Measurements from ENCODE around the gene PRIM1. TPM values are rescaled to one million over a fixed set of nuclear protein-coding genes. Genes with fewer than 3 reads are reported as not detected.

Gene PRIM1
- polyA plus RNA-seq, 3 donors: 16.1 to 22.6 (median 19.9) TPM

Other genes starting within 250 kb of the PRIM1 start
- gene RBMS2, start 230.5 kb downstream of the PRIM1 start, polyA plus RNA-seq (ENCODE audit: insufficient read length in 3 of 3): 10 to 100 TPM; 36.9 to 47.4 (median 41.8) TPM
- gene BAZ2A, start 122.0 kb downstream of the PRIM1 start, polyA plus RNA-seq (ENCODE audit: insufficient read length in 3 of 3): 100 to 1,000 TPM in 2 of 3 donors, 10 to 100 TPM in 1; 72.6 to 123 (median 108) TPM
- 1,000 to 10,000 TPM in 2 of 3 donors, 100 to 1,000 TPM in 1; 921 to 1,094 (median 1,062) TPM for gene ATP5F1B, start 106.3 kb downstream of the PRIM1 start, polyA plus RNA-seq (ENCODE audit: insufficient read length in 3 of 3)
- gene PTGES3, start 64.0 kb downstream of the PRIM1 start, polyA plus RNA-seq (ENCODE audit: insufficient read length in 3 of 3): 100 to 1,000 TPM; 269 to 319 (median 296) TPM
- gene NACA, start 27.0 kb downstream of the PRIM1 start, polyA plus RNA-seq (ENCODE audit: insufficient read length in 3 of 3): 1,000 to 10,000 TPM; 1,818 to 2,346 (median 1,950) TPM
- gene HSD17B6, start 11.0 kb upstream of the PRIM1 start, polyA plus RNA-seq (ENCODE audit: insufficient read length in 3 of 3): 1 to 10 TPM in 2 of 3 donors, under 1 TPM in 1; 0.97 to 1.5 (median 1.1) TPM
- under 1 TPM; 0.07 to 0.21 (median 0.16) TPM for gene SDR9C7, start 182.1 kb upstream of the PRIM1 start, polyA plus RNA-seq (ENCODE audit: insufficient read length in 3 of 3)
- 1 to 10 TPM in 2 of 3 donors, under 1 TPM in 1; 0.50 to 1.4 (median 1.0) TPM for gene RDH16, start 205.3 kb upstream of the PRIM1 start, polyA plus RNA-seq (ENCODE audit: insufficient read length in 3 of 3)